LNCaP clone FGC (cell line): ENCODE data around the gene MAPK9.
"Not testable (repeated sequence)": the region's sequence is repeated elsewhere in the genome, so short reads cannot be mapped to it uniquely, and the experiment has no call there.

Experiments used
- DNase-seq: peaks from one replicate; pipeline ENCODE4 v3.0.0-alpha.2; 2011; ENCODE audit warnings: low read depth
- H3K4me3 ChIP-seq: 2 replicates; pipeline ENCODE4 v1.5.1; 2011; ENCODE audit warnings: mild to moderate bottlenecking, low read depth, low read length, control low read depth
- CTCF ChIP-seq: IDR thresholded peaks from 2 replicates; pipeline ENCODE4 v1.5.1; 2012; ENCODE audit warnings: mild to moderate bottlenecking; ENCODE audit not compliant: control insufficient read depth, insufficient read depth; ENCODE audit errors: extremely low read depth

Gene MAPK9

GRCh38 chr5:180303226-180304015 lies 11.5 kb upstream of the MAPK9 start:
- no peak overlapping the region for H3K4me3 ChIP-seq
- no peak for DNase-seq
- TF ChIP-seq CTCF = no peak

- TF ChIP-seq CTCF = no peak
- no peak overlapping the region for H3K4me3 ChIP-seq
- no peak for DNase-seq
Measured at GRCh38 chr5:180302256-180302655, 10.4 kb upstream of the MAPK9 start.

- DNase-seq = no peak
- TF ChIP-seq CTCF = no peak
- H3K4me3 ChIP-seq = no peak overlapping the region
Measured at GRCh38 chr5:180301253-180301652, 9.4 kb upstream of the MAPK9 start.

- TF ChIP-seq CTCF = no peak
- no peak for DNase-seq
- no peak overlapping the region for H3K4me3 ChIP-seq
Measured at GRCh38 chr5:180299526-180299925, 7.6 kb upstream of the MAPK9 start.

- not testable (repeated sequence) for H3K4me3 ChIP-seq, DNase-seq
Measured at GRCh38 chr5:180299014-180299413, 7.1 kb upstream of the MAPK9 start.

GRCh38 chr5:180297587-180298282 lies 5.9 kb upstream of the MAPK9 start:
- no peak overlapping the region for H3K4me3 ChIP-seq
- DNase-seq = no peak
- no peak for TF ChIP-seq CTCF

- no peak overlapping the region for H3K4me3 ChIP-seq
- no peak for TF ChIP-seq CTCF
- DNase-seq = no peak
Measured at GRCh38 chr5:180296771-180297170, 4.9 kb upstream of the MAPK9 start.
